ENCODE measurements around the gene PLEKHN1. TPM values are rescaled to one million over a fixed set of nuclear protein-coding genes. Genes with fewer than 3 reads are reported as not detected.

The PLEKHN1 gene
- total RNA-seq, 2 donors from 2014 or later = not detected

DNA sequence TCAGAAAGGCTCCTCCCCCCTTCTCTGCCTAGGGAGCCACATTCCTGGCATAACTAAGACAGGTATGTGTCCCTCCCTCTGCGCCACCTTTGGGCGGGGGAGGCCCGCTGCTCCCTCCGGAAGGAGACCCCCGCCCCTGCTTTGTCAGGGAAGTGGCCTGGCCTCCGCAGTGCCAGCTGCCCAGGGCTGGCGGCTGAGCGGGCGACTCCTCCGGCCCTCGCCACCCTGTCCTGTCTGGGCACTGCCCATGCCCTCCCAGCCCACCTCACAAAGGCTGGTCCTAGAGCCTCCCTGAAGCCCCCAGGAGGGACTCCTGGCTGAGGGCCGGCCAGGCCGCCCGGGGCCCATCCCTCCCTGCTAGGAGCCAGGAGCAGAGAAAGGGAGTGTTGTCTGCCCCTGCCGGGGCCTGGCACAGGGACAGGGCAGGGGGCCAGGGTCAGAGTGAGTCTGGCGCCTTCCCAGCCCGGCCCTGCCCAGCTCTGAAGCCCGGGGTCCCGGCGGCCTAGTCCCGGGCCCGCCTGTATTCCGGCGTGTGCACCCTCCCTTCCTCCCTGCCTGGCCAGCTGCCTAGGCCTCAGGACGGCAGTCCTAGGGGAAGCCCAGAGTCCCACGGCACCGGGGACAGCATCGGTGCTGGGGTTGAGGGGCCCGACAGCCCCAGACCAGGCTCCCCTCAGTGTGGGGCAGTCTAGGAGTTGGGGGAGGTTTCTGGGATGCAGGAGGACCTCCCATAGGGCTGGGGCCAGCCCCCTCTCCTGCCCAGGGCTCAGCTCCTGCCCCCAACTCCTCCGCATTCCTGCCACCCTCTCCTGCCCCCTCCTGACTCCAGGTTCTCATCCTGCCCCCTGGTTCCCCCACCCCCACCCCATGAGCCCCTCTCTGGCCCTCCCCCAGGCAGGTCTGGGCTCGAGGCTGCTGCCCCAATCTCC, 58.8 kb downstream of the PLEKHN1 start:
- peak; percentile 79 to 87 (median 80) for TF ChIP-seq POLR2A (IDR thresholded peaks at IDR 0.05)
- TF ChIP-seq, protein P1, sequence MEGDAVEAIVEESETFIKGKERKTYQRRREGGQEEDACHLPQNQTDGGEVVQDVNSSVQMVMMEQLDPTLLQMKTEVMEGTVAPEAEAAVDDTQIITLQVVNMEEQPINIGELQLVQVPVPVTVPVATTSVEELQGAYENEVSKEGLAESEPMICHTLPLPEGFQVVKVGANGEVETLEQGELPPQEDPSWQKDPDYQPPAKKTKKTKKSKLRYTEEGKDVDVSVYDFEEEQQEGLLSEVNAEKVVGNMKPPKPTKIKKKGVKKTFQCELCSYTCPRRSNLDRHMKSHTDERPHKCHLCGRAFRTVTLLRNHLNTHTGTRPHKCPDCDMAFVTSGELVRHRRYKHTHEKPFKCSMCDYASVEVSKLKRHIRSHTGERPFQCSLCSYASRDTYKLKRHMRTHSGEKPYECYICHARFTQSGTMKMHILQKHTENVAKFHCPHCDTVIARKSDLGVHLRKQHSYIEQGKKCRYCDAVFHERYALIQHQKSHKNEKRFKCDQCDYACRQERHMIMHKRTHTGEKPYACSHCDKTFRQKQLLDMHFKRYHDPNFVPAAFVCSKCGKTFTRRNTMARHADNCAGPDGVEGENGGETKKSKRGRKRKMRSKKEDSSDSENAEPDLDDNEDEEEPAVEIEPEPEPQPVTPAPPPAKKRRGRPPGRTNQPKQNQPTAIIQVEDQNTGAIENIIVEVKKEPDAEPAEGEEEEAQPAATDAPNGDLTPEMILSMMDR (IDR thresholded peaks at IDR 0.05) = no peak
- ATAC-seq (peak; percentile 68), DNase-seq (peak; percentile 66 to 86 (median 76))
- Histone ChIP-seq H3K27me3 (no peaks in the 10 kb centered on the region), H3K27ac (peak overlapping the region; percentile 73 to 92 (median 86)), H3K9me3 (no peaks in the 10 kb centered on the region), H3K4me1 (peaks cover 60% of the 10 kb centered on the region), H3K4me3 (no peak overlapping the region), H3K36me3 (replicated peaks in 1 of 2; ENCODE audit: insufficient read depth in 1 of 2, low read depth in 2 of 2) (no peaks in the 10 kb centered on the region)
- intact Hi-C loops (cut with DNase I) = no loop called here
- 42 to 91% methylated on average over 2 to 28 of the region's 31 CpGs for WGBS, 2 donors

Small RNAs within 50 kb of the gene (small RNA-seq; reads per million reads assigned to genes)
- not detected for gene AL645608.3

Other genes starting within 250 kb of the PLEKHN1 start
- gene SAMD11, start 42.6 kb upstream of the PLEKHN1 start, total RNA-seq = 1 to 10 TPM; 2.1 to 2.3 TPM
- gene NOC2L, start 7.2 kb upstream of the PLEKHN1 start, total RNA-seq = 10 to 100 TPM; 30.6 to 32.3 TPM
- gene KLHL17, start 5.9 kb upstream of the PLEKHN1 start, total RNA-seq = 10 to 100 TPM in 1 of 2 donors, 1 to 10 TPM in 1; 6.0 to 29.0 TPM
- gene PERM1, start 15.6 kb downstream of the PLEKHN1 start, total RNA-seq = not detected
- gene HES4, start 33.6 kb downstream of the PLEKHN1 start, total RNA-seq = 10 to 100 TPM; 44.1 to 97.2 TPM
- gene ISG15, start 47.0 kb downstream of the PLEKHN1 start, total RNA-seq = 10 to 100 TPM in 1 of 2 donors, 1 to 10 TPM in 1; 8.3 to 29.0 TPM
- 100 to 1,000 TPM in 1 of 2 donors, 10 to 100 TPM in 1; 85.1 to 241 TPM for gene AGRN, start 53.6 kb downstream of the PLEKHN1 start, total RNA-seq
- under 1 TPM in 1 of 2 donors, not detected in 1; 0.26 TPM for gene RNF223, start 107.8 kb downstream of the PLEKHN1 start, total RNA-seq
- 10 to 100 TPM in 1 of 2 donors, 1 to 10 TPM in 1; 8.8 to 13.2 TPM for gene C1orf159, start 149.6 kb downstream of the PLEKHN1 start, total RNA-seq
- gene TTLL10, start 207.4 kb downstream of the PLEKHN1 start, total RNA-seq = under 1 TPM; 0.66 to 0.78 TPM
- gene TNFRSF18, start 240.1 kb downstream of the PLEKHN1 start, total RNA-seq = not detected
- gene TNFRSF4, start 247.7 kb downstream of the PLEKHN1 start, total RNA-seq = 1 to 10 TPM in 1 of 2 donors, under 1 TPM in 1; 0.99 to 2.6 TPM